DOHH2 (cell line): ENCODE results near the gene CASZ1.

ENCODE experiments used
- H3F3A ChIP-seq: fragments of 200-600 bp; sonication (generic), shearing (Covaris generic); 2 replicates; pipeline ENCODE4 v1.6.0; 2016; ENCODE audit warnings: antibody characterized with exemption, mild to moderate bottlenecking; ENCODE audit not compliant: control insufficient read depth, insufficient read depth
- H3K27ac ChIP-seq: fragments of 200-600 bp; sonication (generic); 2 replicates; pipeline ENCODE4 v1.5.1; 2014; ENCODE audit warnings: low read depth, mild to moderate bottlenecking, low read length, moderate library complexity
- H3K27me3 ChIP-seq: fragments of 200-600 bp; sonication (generic); 2 replicates; pipeline ENCODE4 v1.6.1; 2014; ENCODE audit warnings: mild to moderate bottlenecking, low read length, mixed read lengths; ENCODE audit not compliant: control insufficient read depth
- H3K36me3 ChIP-seq: fragments of 200-600 bp; sonication (generic); 2 replicates; pipeline ENCODE4 v1.6.1; 2014; ENCODE audit warnings: mild to moderate bottlenecking, low read length, moderate library complexity, mixed read lengths; ENCODE audit not compliant: control insufficient read depth
- H3K4me1 ChIP-seq: fragments of 200-600 bp; sonication (generic); 2 replicates; pipeline ENCODE4 v1.6.1; 2014; ENCODE audit warnings: mild to moderate bottlenecking, low read length, mixed read lengths; ENCODE audit not compliant: control insufficient read depth
- H3K4me2 ChIP-seq: fragments of 200-600 bp; sonication (generic); 2 replicates; pipeline ENCODE4 v1.6.0; 2014; ENCODE audit warnings: mild to moderate bottlenecking, low read length, moderate library complexity
- H3K4me3 ChIP-seq: fragments of 200-600 bp; sonication (generic); 2 replicates; pipeline ENCODE4 v1.5.1; 2014; ENCODE audit warnings: mild to moderate bottlenecking, low read length, mixed read lengths
- H3K79me2 ChIP-seq: fragments of 200-600 bp; sonication (generic); 2 replicates; pipeline ENCODE4 v1.6.1; 2014; ENCODE audit warnings: mild to moderate bottlenecking, low read length, mixed read lengths; ENCODE audit not compliant: control insufficient read depth
- H3K9me2 ChIP-seq: fragments of 200-600 bp; sonication (generic); replicated peaks from 2 replicates; pipeline ENCODE4 v1.6.1; 2014; ENCODE audit warnings: mild to moderate bottlenecking, low read length, mixed read lengths; ENCODE audit not compliant: control insufficient read depth
- H3K9me3 ChIP-seq: fragments of 200-600 bp; sonication (generic); 2 replicates; pipeline ENCODE4 v1.6.1; 2014; ENCODE audit warnings: antibody characterized with exemption, low read length, mixed read lengths; ENCODE audit not compliant: control insufficient read depth, insufficient read depth
- H4K20me1 ChIP-seq: fragments of 200-600 bp; sonication (generic); 2 replicates; pipeline ENCODE4 v1.6.0; 2014; ENCODE audit warnings: low read depth, mild to moderate bottlenecking, antibody characterized with exemption, low read length, moderate library complexity; ENCODE audit not compliant: control insufficient read depth, insufficient read depth
- EZH2phosphoT487 ChIP-seq: fragments of 200-600 bp; sonication (generic); IDR thresholded peaks from 2 replicates; pipeline ENCODE4 v1.6.1; 2017; ENCODE audit warnings: borderline replicate concordance, mild to moderate bottlenecking, antibody characterized with exemption, low read length, moderate library complexity, mixed read lengths
- TF ChIP-seq, protein P1 (sequence below): fragments of 200-600 bp; sonication (generic); IDR thresholded peaks from one replicate; pipeline ENCODE4 v1.5.1; 2014; ENCODE audit warnings: antibody characterized with exemption, mild to moderate bottlenecking, low read depth, low read length; ENCODE audit not compliant: poor library complexity, severe bottlenecking

Gene CASZ1

DNA sequence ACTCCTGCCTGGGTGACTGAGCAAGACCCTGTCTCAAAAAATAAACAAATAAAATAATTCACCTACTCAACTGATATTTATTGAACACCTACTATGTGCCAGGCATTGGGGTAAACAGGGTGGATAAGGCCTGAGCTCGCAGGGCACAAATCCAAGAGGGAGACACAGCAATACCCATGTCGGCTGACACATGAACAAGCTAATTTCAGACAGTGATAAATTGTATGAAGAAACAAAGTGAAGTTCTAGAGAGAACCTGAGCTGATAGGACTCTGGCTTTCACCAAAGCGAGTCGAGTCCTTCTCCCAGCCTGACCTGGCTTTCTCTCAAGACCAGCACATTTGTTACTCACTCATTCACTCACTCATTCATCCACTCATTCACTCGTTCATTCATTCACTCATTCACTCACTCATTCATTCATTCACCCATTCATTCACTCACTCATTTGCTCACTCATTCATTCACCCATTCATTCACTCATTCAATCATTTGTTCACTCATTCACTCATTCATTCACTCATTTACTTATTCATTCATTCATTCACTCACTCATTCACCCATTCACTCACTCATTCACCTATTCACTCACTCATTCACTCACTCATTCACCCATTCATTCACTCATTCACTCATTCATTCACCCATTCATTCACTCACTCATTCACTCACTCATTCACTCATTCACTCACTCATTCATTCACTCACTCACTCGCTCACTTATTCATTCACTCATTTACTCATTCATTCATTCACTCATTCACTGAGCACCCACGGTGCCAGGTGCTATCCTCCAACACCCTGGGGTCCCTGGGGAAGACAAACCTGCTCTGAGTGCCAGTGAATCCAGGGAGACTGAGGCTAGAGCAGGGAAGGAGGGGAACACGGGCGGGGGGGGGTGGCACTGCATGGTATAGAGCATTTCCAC is 37.4 kb upstream of the CASZ1 start:
- H3K27me3 ChIP-seq: peaks cover 21% of the 10 kb centered on the region
- no peaks in the 10 kb centered on the region for H3K4me1 ChIP-seq

GRCh38 chr1:10832703-10833102 is 36.3 kb upstream of the CASZ1 start:
- H3K79me2 ChIP-seq: no peaks in the 10 kb centered on the region
- no peaks in the 10 kb centered on the region for H3K9me2 ChIP-seq
- H3K4me2 ChIP-seq: no peak overlapping the region
- H3K27me3 ChIP-seq: peaks cover 21% of the 10 kb centered on the region
- H3K9me3 ChIP-seq: no peaks in the 10 kb centered on the region
- no peak overlapping the region for H3K4me3 ChIP-seq
- no peaks in the 10 kb centered on the region for H4K20me1 ChIP-seq
- no peaks in the 10 kb centered on the region for H3K36me3 ChIP-seq
- H3K4me1 ChIP-seq: no peaks in the 10 kb centered on the region
- no peak overlapping the region for H3K27ac ChIP-seq
- no peak for TF ChIP-seq EZH2phosphoT487
- TF ChIP-seq, protein P1, sequence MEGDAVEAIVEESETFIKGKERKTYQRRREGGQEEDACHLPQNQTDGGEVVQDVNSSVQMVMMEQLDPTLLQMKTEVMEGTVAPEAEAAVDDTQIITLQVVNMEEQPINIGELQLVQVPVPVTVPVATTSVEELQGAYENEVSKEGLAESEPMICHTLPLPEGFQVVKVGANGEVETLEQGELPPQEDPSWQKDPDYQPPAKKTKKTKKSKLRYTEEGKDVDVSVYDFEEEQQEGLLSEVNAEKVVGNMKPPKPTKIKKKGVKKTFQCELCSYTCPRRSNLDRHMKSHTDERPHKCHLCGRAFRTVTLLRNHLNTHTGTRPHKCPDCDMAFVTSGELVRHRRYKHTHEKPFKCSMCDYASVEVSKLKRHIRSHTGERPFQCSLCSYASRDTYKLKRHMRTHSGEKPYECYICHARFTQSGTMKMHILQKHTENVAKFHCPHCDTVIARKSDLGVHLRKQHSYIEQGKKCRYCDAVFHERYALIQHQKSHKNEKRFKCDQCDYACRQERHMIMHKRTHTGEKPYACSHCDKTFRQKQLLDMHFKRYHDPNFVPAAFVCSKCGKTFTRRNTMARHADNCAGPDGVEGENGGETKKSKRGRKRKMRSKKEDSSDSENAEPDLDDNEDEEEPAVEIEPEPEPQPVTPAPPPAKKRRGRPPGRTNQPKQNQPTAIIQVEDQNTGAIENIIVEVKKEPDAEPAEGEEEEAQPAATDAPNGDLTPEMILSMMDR: no peak
- no peaks in the 10 kb centered on the region for H3F3A ChIP-seq

More for the DNA sequence above, 37.4 kb upstream of the CASZ1 start:
- H4K20me1 ChIP-seq: no peaks in the 10 kb centered on the region
- TF ChIP-seq, protein P1: no peak
- TF ChIP-seq EZH2phosphoT487: no peak
- H3F3A ChIP-seq: no peaks in the 10 kb centered on the region
- no peaks in the 10 kb centered on the region for H3K9me3 ChIP-seq
- H3K27ac ChIP-seq: no peak overlapping the region
- no peak overlapping the region for H3K4me3 ChIP-seq
- H3K36me3 ChIP-seq: no peaks in the 10 kb centered on the region
- no peaks in the 10 kb centered on the region for H3K9me2 ChIP-seq
- H3K4me2 ChIP-seq: no peak overlapping the region
- no peaks in the 10 kb centered on the region for H3K79me2 ChIP-seq

DNA sequence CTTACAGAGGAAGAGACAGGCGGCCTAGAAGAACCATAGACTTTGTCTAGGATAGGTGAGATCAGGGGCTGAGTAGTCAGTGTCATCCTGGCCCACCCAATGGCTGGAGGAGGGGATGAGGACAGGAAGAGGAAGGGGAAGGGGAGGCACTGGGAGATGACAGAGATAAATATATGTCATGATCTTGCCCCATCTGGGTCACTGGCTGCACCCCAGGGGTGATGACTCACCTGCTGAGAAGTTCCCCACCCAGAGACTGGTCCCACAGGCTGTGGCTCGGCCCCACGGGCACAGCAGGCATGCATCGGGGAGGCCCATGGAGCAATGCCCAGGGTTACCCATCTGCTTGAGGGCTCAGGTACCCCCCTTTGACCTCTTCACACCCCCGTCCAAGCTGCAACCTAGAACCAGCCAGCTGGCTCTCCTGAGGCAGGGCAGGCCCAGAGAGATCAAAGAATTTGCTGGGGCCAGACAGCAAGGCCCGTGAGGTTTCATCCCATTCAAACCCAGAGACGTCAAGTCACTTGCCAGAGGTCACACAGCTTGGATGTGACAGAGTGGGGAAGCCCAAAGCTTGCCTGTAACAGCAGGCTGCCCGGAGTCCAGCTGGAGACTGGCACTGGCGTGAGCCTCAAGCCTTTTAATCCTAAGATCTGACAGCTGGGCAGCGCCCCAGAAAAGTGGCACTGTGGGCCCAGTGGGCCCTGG is 34.7 kb upstream of the CASZ1 start:
- H3K4me1 ChIP-seq: no peaks in the 10 kb centered on the region
- no peak overlapping the region for H3K27ac ChIP-seq
- no peak overlapping the region for H3K4me2 ChIP-seq

More for the DNA sequence above, 34.7 kb upstream of the CASZ1 start:
- H3K79me2 ChIP-seq: no peaks in the 10 kb centered on the region
- no peak overlapping the region for H3K4me3 ChIP-seq
- H3K36me3 ChIP-seq: no peaks in the 10 kb centered on the region
- TF ChIP-seq, protein P1: no peak
- no peak for TF ChIP-seq EZH2phosphoT487
- no peaks in the 10 kb centered on the region for H4K20me1 ChIP-seq
- no peaks in the 10 kb centered on the region for H3F3A ChIP-seq
- H3K27me3 ChIP-seq: peaks cover 19% of the 10 kb centered on the region
- H3K9me3 ChIP-seq: no peaks in the 10 kb centered on the region
- H3K9me2 ChIP-seq: no peaks in the 10 kb centered on the region
